ENCODE measurements around the gene NHLRC4. TPM values are rescaled to one million over a fixed set of nuclear protein-coding genes. Genes with fewer than 3 reads are reported as not detected.

Gene NHLRC4
- total and polyA plus RNA-seq, 2 of the 4 experiments (the other 2 are of a cell fraction) = 0.72 to 0.84 TPM

DNA sequence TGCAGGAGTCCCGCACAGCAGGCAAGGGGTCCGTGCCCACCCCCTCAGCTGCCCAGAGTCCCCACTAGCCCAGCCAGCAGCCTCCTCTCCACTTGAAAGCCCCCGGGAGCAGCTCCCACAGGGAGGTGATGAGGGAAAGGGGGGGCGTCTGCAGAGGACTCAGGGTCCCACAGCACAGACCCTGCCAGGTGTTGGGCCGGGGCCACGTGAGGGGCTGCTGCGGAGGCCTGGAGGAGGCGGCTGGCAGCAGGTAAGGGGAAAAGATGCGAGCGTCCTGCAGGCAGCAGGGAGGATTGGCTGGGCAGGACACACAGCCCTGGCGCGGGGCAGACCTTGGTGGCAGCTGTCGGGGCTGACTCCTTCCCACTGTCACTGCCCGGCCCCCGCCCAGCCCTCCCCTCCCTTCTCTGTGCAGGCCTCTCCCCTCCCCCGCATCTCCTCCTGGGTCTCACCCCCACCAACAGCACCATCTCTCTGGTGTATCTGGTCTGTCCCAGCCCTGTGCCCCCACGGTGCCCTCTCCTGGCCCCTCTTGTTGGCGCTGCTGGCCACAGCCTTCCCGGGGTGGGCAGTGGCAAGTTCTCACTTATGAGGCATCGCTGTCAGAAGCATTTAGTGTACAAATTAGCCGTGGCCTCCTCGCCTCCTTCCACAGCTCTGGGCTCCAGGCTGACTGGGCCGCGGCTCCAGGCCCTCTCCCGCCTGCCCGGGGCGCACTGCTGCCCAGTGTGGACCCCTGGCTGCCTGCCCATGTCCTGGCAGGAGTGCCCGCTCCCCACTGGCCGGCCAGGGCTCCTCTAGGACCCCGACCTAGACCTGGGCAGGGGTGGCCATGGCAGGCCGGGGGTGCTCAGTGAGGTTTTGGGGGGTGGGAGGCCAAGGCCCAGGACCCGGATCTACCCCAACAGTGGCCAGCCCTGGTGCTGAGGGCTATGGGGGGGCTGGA is 11.0 kb upstream of the NHLRC4 start (continued):
- TF ChIP-seq, protein P1, sequence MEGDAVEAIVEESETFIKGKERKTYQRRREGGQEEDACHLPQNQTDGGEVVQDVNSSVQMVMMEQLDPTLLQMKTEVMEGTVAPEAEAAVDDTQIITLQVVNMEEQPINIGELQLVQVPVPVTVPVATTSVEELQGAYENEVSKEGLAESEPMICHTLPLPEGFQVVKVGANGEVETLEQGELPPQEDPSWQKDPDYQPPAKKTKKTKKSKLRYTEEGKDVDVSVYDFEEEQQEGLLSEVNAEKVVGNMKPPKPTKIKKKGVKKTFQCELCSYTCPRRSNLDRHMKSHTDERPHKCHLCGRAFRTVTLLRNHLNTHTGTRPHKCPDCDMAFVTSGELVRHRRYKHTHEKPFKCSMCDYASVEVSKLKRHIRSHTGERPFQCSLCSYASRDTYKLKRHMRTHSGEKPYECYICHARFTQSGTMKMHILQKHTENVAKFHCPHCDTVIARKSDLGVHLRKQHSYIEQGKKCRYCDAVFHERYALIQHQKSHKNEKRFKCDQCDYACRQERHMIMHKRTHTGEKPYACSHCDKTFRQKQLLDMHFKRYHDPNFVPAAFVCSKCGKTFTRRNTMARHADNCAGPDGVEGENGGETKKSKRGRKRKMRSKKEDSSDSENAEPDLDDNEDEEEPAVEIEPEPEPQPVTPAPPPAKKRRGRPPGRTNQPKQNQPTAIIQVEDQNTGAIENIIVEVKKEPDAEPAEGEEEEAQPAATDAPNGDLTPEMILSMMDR (conservative IDR thresholded peaks at IDR 0.05; ENCODE audit: low read depth, low read length) = no peak
